ENCODE data around the gene ALDH1L1.

The ALDH1L1 gene

DNA sequence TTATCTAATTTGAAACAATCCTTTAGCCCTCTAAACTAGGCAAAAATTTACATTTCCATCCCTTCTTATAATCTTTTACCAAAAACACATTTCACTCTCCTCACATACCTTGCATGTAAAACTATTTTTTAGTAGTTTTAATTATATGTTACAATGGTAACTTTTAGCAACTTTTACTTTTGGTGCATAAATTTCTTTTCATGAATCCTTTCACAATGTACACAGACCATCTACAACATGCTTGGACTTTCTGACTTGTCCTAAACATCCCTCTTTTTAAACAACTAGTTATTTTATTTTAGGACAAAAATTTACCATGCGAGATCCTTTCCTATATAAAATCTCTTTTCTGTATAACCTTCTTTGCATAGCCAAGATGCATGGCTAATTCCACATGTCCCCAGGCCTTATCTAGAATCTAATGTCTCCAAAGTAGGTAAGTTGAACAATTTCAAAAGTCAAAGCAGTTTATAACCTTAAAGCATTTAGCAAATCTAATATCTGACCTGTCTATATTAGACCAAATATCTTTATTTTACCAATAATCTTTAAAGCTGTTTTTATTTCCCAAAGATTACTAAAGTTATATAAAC lies 14.4 kb upstream of the ALDH1L1 start:
- no peak overlapping the region for H3K27ac ChIP-seq (ENCODE audit: low read depth, low read length)
- peaks cover 49% of the 10 kb centered on the region for H3K9me3 ChIP-seq (ENCODE audit: control insufficient read depth, insufficient read depth, low read depth, low read length)
- no peaks in the 10 kb centered on the region for H3K27me3 ChIP-seq (ENCODE audit: control insufficient read depth, insufficient read depth, low read length)
- H3K4me3 ChIP-seq (ENCODE audit: low read depth, low read length), result no peak overlapping the region
- H3K36me3 ChIP-seq (ENCODE audit: control insufficient read depth, insufficient read depth, low read length), result no peaks in the 10 kb centered on the region
- no peak overlapping the region for H3K9ac ChIP-seq (ENCODE audit: low read length)
- H3K4me1 ChIP-seq (ENCODE audit: control insufficient read depth, insufficient read depth, low read length), result no peaks in the 10 kb centered on the region

DNA sequence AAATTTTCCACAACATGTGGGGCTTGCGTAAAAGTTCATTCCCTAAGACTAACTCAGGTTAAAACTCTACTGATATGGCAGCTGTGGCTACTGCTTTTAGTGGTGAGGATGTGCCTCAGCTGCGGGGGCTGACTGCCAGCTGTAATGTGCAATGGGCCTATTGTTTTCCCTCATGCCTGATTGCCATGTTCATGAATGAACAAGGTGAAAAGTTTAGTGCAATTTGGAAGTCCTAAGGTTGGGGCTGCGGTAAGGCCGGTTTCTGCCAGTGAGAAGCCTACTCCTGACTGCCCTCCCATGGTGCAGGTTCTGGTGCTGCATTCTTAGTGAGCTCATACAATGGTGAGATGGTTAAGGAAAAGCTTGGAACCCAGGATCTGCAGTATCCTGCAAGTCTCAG lies 10.9 kb upstream of the ALDH1L1 start:
- Histone ChIP-seq H3K9me3 (ENCODE audit: control insufficient read depth, insufficient read depth, low read depth, low read length) (peaks cover 34% of the 10 kb centered on the region), H3K4me3 (ENCODE audit: low read depth, low read length) (no peak overlapping the region), H3K27me3 (ENCODE audit: control insufficient read depth, insufficient read depth, low read length) (no peaks in the 10 kb centered on the region), H3K36me3 (ENCODE audit: control insufficient read depth, insufficient read depth, low read length) (no peaks in the 10 kb centered on the region), H3K4me1 (ENCODE audit: control insufficient read depth, insufficient read depth, low read length) (no peaks in the 10 kb centered on the region), H3K9ac (ENCODE audit: low read length) (no peak overlapping the region), H3K27ac (ENCODE audit: low read depth, low read length) (no peak overlapping the region)

DNA sequence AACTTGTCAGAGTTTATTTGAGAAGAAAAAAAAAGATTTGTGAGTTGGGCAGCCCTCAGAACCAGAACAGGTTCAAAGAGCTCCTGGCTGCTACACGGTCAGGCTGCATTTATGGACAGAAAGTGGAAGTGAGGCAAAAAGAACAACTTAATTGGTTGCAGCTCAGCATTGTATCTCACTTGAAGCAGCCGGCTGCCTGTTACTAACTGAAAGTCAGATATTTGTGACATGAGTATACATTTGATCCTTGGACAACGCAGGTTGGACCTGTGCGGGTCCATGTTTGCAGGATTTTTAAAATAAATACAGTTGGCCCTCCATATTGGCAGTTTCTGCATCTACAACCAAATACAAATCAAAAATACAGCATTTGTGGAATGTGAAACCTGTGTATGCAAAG lies 7.5 kb upstream of the ALDH1L1 start:
- no peak overlapping the region for H3K27ac ChIP-seq (ENCODE audit: low read depth, low read length)
- no peaks in the 10 kb centered on the region for H3K36me3 ChIP-seq (ENCODE audit: control insufficient read depth, insufficient read depth, low read length)
- no peaks in the 10 kb centered on the region; the same call in 1 of the 2 replicates for H3K4me1 ChIP-seq (ENCODE audit: control insufficient read depth, insufficient read depth, low read length)
- peaks cover 14% of the 10 kb centered on the region for H3K27me3 ChIP-seq (ENCODE audit: control insufficient read depth, insufficient read depth, low read length)
- H3K9me3 ChIP-seq (ENCODE audit: control insufficient read depth, insufficient read depth, low read depth, low read length), result peaks cover 14% of the 10 kb centered on the region
- no peak overlapping the region for H3K4me3 ChIP-seq (ENCODE audit: low read depth, low read length)
- H3K9ac ChIP-seq (ENCODE audit: low read length), result no peak overlapping the region

- Histone ChIP-seq H3K4me3 (ENCODE audit: low read depth, low read length) (no peak overlapping the region), H3K27ac (ENCODE audit: low read depth, low read length) (no peak overlapping the region), H3K27me3 (ENCODE audit: control insufficient read depth, insufficient read depth, low read length) (peaks cover 26% of the 10 kb centered on the region), H3K9ac (ENCODE audit: low read length) (no peak overlapping the region), H3K36me3 (ENCODE audit: control insufficient read depth, insufficient read depth, low read length) (no peaks in the 10 kb centered on the region), H3K9me3 (ENCODE audit: control insufficient read depth, insufficient read depth, low read depth, low read length) (peaks cover 4% of the 10 kb centered on the region), H3K4me1 (ENCODE audit: control insufficient read depth, insufficient read depth, low read length) (no peaks in the 10 kb centered on the region; the same call in 1 of the 2 replicates)
Measured at GRCh38 chr3:126186749-126187148, 6.4 kb upstream of the ALDH1L1 start.

DNA sequence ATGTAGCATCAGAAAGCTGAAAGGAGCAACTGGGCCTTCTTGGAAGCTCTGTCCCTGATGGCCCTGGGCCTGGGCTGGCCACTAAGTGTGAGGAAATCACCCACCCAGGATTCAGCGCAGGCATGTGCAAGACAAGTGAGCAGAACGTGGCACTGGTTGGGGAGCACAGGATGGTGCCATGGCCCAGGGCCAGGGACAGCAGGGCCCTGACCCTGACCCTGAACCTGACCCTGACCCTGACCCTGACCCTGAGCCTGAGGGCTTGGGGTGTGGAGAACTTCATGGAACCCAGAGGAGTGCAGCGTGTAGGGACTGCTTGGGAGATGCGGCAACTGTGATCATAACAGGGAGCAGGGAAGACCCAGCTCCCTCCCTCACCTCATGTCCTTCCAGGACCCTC lies 5.9 kb upstream of the ALDH1L1 start:
- H3K27ac ChIP-seq (ENCODE audit: low read depth, low read length), result no peak overlapping the region
- no peaks in the 10 kb centered on the region for H3K36me3 ChIP-seq (ENCODE audit: control insufficient read depth, insufficient read depth, low read length)
- peaks cover 30% of the 10 kb centered on the region for H3K27me3 ChIP-seq (ENCODE audit: control insufficient read depth, insufficient read depth, low read length)
- no peaks in the 10 kb centered on the region; the same call in 1 of the 2 replicates for H3K9me3 ChIP-seq (ENCODE audit: control insufficient read depth, insufficient read depth, low read depth, low read length)
- H3K4me1 ChIP-seq (ENCODE audit: control insufficient read depth, insufficient read depth, low read length), result no peaks in the 10 kb centered on the region; the same call in 1 of the 2 replicates
- H3K4me3 ChIP-seq (ENCODE audit: low read depth, low read length), result no peak overlapping the region
- no peak overlapping the region for H3K9ac ChIP-seq (ENCODE audit: low read length)

DNA sequence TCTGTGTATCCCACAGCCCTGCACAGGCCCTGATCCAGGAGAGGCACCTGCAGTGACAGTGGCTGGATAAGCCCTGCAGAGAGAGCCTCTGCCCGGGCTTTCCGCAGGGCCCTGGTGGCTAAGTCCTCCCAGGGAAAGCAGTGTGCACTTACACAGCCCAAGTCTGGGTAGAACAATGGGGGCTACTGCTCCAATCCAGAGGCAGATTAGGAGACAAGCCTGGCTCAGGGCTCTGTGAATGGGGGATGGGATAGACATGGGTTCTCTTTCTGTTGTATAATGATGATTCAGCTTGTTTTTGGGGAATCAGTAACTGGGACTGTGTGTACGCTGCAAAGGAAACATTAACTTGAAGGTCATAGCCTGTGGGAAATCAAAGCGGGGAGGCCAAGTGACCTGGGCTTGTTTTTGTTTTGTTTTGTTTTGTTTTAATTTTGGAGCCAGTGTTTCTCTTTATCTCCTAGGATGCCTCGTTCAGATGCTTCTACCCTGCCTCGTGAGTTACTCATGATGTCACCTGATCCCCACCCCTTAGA lies 4.1 kb upstream of the ALDH1L1 start:
- Histone ChIP-seq H3K36me3 (ENCODE audit: control insufficient read depth, insufficient read depth, low read length) (no peaks in the 10 kb centered on the region), H3K9me3 (ENCODE audit: control insufficient read depth, insufficient read depth, low read depth, low read length) (no peaks in the 10 kb centered on the region), H3K4me1 (ENCODE audit: control insufficient read depth, insufficient read depth, low read length) (peaks cover 3% of the 10 kb centered on the region; the same call in 1 of the 2 replicates), H3K9ac (ENCODE audit: low read length) (no peak overlapping the region), H3K27me3 (ENCODE audit: control insufficient read depth, insufficient read depth, low read length) (peaks cover 47% of the 10 kb centered on the region), H3K4me3 (ENCODE audit: low read depth, low read length) (no peak overlapping the region), H3K27ac (ENCODE audit: low read depth, low read length) (no peak overlapping the region)

- Histone ChIP-seq H3K36me3 (ENCODE audit: control insufficient read depth, insufficient read depth, low read length) (no peaks in the 10 kb centered on the region), H3K27me3 (ENCODE audit: control insufficient read depth, insufficient read depth, low read length) (peaks cover 59% of the 10 kb centered on the region), H3K9ac (ENCODE audit: low read length) (no peak overlapping the region), H3K27ac (ENCODE audit: low read depth, low read length) (no peak overlapping the region), H3K4me1 (ENCODE audit: control insufficient read depth, insufficient read depth, low read length) (peaks cover 5% of the 10 kb centered on the region; the same call in 1 of the 2 replicates), H3K4me3 (ENCODE audit: low read depth, low read length) (peak overlapping the region; percentile 70; the same call in 1 of the 2 replicates), H3K9me3 (ENCODE audit: control insufficient read depth, insufficient read depth, low read depth, low read length) (no peaks in the 10 kb centered on the region)
Measured at GRCh38 chr3:126181398-126181725, 976 bp upstream of the ALDH1L1 start.

- Histone ChIP-seq H3K27me3 (ENCODE audit: control insufficient read depth, insufficient read depth, low read length) (peaks cover 64% of the 10 kb centered on the region), H3K9me3 (ENCODE audit: control insufficient read depth, insufficient read depth, low read depth, low read length) (no peaks in the 10 kb centered on the region), H3K27ac (ENCODE audit: low read depth, low read length) (no peak overlapping the region), H3K36me3 (ENCODE audit: control insufficient read depth, insufficient read depth, low read length) (no peaks in the 10 kb centered on the region), H3K4me1 (ENCODE audit: control insufficient read depth, insufficient read depth, low read length) (peaks cover 5% of the 10 kb centered on the region; the same call in 1 of the 2 replicates), H3K4me3 (ENCODE audit: low read depth, low read length) (peak overlapping the region; percentile 70), H3K9ac (ENCODE audit: low read length) (peak overlapping the region; percentile 46)
Measured at GRCh38 chr3:126179825-126180476, 435 bp downstream of the ALDH1L1 start.

DNA sequence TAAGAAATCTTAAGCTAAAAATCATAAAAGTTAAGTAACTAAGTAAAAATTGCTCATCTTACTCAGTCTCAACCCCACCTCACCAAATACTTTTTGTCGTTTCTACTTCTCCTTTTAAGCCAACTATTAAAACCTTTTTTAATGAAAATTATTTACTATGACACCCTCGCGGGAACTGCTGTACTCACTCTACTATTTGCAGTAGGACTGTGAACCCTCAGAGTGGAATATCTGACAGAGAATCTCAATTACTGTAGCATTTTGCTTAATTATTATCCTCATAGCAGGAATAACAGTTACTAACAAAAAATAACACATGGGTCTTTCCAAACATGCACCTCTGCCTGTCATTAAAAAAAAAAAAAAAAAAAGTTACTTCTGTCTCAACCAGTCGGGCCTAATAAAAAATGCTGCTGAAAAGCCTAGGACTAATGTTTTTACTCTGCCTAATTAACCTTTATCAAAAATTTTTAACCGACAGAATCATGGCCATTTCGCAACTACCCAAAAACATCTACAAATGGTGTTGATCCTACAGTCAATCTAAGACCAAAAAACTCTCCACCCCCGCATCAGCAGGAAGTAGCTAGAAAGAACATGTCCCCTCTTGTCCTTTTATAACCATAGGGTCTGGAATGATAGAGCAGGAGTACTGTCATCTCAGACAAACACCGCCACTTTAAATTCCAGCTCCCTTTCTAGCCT lies 10.2 kb downstream of the ALDH1L1 start:
- Histone ChIP-seq H3K36me3 (ENCODE audit: control insufficient read depth, insufficient read depth, low read length) (no peaks in the 10 kb centered on the region), H3K9me3 (ENCODE audit: control insufficient read depth, insufficient read depth, low read depth, low read length) (no peaks in the 10 kb centered on the region; the same call in 1 of the 2 replicates), H3K27me3 (ENCODE audit: control insufficient read depth, insufficient read depth, low read length) (no peaks in the 10 kb centered on the region), H3K27ac (ENCODE audit: low read depth, low read length) (no peak overlapping the region), H3K9ac (ENCODE audit: low read length) (no peak overlapping the region), H3K4me3 (ENCODE audit: low read depth, low read length) (no peak overlapping the region), H3K4me1 (ENCODE audit: control insufficient read depth, insufficient read depth, low read length) (peaks cover 6% of the 10 kb centered on the region; the same call in 1 of the 2 replicates)

GRCh38 chr3:126167566-126167965 lies 12.8 kb downstream of the ALDH1L1 start:
- Histone ChIP-seq H3K4me3 (ENCODE audit: low read depth, low read length) (no peak overlapping the region), H3K9me3 (ENCODE audit: control insufficient read depth, insufficient read depth, low read depth, low read length) (peaks cover 6% of the 10 kb centered on the region; the same call in 1 of the 2 replicates), H3K36me3 (ENCODE audit: control insufficient read depth, insufficient read depth, low read length) (no peaks in the 10 kb centered on the region), H3K27me3 (ENCODE audit: control insufficient read depth, insufficient read depth, low read length) (no peaks in the 10 kb centered on the region), H3K9ac (ENCODE audit: low read length) (no peak overlapping the region), H3K27ac (ENCODE audit: low read depth, low read length) (no peak overlapping the region), H3K4me1 (ENCODE audit: control insufficient read depth, insufficient read depth, low read length) (peaks cover 6% of the 10 kb centered on the region; the same call in 1 of the 2 replicates)

- no peak overlapping the region for H3K9ac ChIP-seq (ENCODE audit: low read length)
- peaks cover 6% of the 10 kb centered on the region; the same call in 1 of the 2 replicates for H3K9me3 ChIP-seq (ENCODE audit: control insufficient read depth, insufficient read depth, low read depth, low read length)
- H3K4me1 ChIP-seq (ENCODE audit: control insufficient read depth, insufficient read depth, low read length), result peaks cover 6% of the 10 kb centered on the region; the same call in 1 of the 2 replicates
- no peaks in the 10 kb centered on the region for H3K36me3 ChIP-seq (ENCODE audit: control insufficient read depth, insufficient read depth, low read length)
- H3K4me3 ChIP-seq (ENCODE audit: low read depth, low read length), result no peak overlapping the region
- no peak overlapping the region for H3K27ac ChIP-seq (ENCODE audit: low read depth, low read length)
- H3K27me3 ChIP-seq (ENCODE audit: control insufficient read depth, insufficient read depth, low read length), result no peaks in the 10 kb centered on the region
Measured at GRCh38 chr3:126166009-126166408, 14.4 kb downstream of the ALDH1L1 start.

Measured in HUES6 (cell line).